GM19238 (cell line): Measurements from ENCODE around the gene RASD2.

ENCODE experiments used
- DNase-seq: peaks from one replicate; pipeline ENCODE4 v3.0.0; 2011; ENCODE audit warnings: low spot score; ENCODE audit not compliant: insufficient read length

RASD2 gene

DNA sequence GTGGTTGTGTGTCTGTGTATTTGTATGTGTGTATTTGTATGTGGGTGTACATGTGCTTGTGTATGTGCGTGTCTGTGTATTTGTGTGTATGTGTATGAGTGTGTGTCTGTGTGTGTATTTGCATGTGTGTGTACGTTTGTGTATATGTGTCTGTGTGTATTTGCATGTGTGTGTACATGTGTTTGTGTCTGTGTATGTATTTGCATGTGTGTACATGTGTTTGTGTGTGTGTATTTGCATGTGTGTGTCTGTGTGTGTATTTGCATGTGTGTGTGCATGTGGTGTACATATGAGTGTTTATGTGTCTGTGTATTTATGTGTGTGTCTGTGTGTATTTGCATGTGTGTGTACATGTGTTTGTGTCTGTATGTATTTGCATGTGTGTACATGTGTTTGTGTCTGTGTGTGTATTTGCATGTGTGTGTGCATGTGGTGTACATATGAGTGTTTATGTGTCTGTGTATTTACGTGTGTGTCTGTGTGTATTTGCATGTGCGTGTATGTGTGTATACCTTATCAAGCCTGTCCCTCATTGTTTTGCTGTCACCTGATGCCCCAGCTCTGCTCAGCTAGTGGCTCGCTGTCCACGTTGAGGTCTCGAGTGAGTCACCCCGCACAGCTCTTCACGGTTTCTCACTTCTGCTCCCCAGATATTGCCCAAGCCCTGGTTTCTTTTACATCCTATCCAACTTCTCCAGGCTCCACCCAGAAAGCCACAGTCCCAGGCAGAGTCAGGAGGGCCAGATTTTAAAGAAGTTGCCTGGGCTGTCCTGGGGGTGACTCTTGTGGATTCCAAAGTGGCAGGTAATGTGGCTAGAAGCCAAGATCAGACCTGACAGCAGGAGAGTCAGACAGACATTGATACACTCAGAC lies 61.3 kb downstream of the RASD2 start:
- no peak for DNase-seq
